Keratinocyte (primary cell): Measurements from ENCODE around the gene ABR.

Source experiments
- EZH2 ChIP-seq: IDR thresholded peaks from one replicate; pipeline ENCODE4 v1.6.1; 2012; ENCODE audit warnings: inconsistent platforms, mild to moderate bottlenecking, low read length, moderate library complexity
- TF ChIP-seq, protein P1 (sequence below), 3 experiments: IDR thresholded peaks in 1 of 3; conservative IDR thresholded peaks in 1 of 3; optimal IDR thresholded peaks in 1 of 3; 2 replicates in 2 of 3; 3 replicates in 1 of 3; pipeline versions ENCODE3 to v1.5.1; 2011; ENCODE audit warnings: low read length in 3 of 3, mild to moderate bottlenecking in 3 of 3, moderate library complexity in 2 of 3, control low read depth in 1 of 3, inconsistent platforms in 1 of 3; ENCODE audit not compliant: insufficient read depth in 2 of 3; ENCODE audit errors: extremely low read depth in 1 of 3

DNA sequence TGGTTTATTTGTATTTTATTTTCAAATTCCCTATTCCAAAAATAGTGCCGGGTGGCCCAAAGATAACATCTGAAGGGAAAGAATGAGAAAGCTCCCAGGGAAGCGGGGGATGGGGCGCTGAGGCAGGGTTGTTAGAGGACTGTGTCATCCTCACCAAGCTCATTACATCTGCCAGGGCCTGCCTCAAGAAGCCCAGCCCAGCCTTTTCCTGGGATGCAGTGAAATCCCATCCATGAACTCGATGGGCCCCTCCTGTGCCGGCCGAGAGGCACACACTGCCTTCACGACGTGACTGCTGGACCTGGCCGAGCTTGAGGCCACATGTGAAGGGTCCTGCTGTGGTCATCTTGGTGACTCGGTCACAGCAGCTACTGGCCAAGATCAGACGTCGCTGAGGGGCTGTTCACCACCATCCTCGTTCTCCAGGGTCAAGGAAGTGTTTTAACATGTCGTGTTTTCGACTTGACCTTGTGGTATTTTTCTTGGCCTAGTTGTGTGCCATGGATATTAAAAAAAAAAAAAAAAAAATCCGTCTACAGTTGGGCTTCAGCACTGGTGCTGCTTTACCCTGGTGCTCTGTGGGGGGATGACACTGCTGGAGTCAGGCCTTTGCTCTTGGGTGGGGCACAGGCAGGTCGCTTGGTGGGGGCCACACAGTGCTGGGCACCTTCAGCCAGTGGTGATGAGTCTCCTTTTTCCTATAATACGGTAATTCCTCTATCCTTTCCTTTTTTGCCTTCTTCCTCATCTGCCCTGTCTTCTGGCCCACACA, 178.0 kb downstream of the ABR start:
- TF ChIP-seq, protein P1, sequence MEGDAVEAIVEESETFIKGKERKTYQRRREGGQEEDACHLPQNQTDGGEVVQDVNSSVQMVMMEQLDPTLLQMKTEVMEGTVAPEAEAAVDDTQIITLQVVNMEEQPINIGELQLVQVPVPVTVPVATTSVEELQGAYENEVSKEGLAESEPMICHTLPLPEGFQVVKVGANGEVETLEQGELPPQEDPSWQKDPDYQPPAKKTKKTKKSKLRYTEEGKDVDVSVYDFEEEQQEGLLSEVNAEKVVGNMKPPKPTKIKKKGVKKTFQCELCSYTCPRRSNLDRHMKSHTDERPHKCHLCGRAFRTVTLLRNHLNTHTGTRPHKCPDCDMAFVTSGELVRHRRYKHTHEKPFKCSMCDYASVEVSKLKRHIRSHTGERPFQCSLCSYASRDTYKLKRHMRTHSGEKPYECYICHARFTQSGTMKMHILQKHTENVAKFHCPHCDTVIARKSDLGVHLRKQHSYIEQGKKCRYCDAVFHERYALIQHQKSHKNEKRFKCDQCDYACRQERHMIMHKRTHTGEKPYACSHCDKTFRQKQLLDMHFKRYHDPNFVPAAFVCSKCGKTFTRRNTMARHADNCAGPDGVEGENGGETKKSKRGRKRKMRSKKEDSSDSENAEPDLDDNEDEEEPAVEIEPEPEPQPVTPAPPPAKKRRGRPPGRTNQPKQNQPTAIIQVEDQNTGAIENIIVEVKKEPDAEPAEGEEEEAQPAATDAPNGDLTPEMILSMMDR (optimal IDR thresholded peaks at IDR 0.05 in 1 of 3, IDR thresholded peaks at IDR 0.05 in 1 of 3, conservative IDR thresholded peaks at IDR 0.05 in 1 of 3; ENCODE audit: extremely low read depth in 1 of 3, insufficient read depth in 2 of 3, low read length in 3 of 3): no peak
- no peak for TF ChIP-seq EZH2
